HEK293 (cell line): ENCODE results near the gene TMEM41B.

ENCODE experiments used
- CTCF ChIA-PET: fragments of 350-600 bp; formaldehyde crosslinking; extraction: SDS; loops from one replicate; lab custom pipeline; 2021; ENCODE audit warnings: antibody characterized with exemption; lab: Yijun Ruan, JAX
- POLR2A ChIA-PET: fragments of 300-600 bp; formaldehyde crosslinking; extraction: SDS; loops from one replicate; lab custom pipeline; 2020; ENCODE audit warnings: antibody characterized with exemption, inconsistent platforms; lab: Yijun Ruan, JAX
- H3K27ac ChIP-seq: fragments of 200-500 bp; sonication (Bioruptor generic); 2 replicates; pipeline ENCODE4 v1.5.1; 2014; ENCODE audit warnings: low read depth, low read length, control low read depth, inconsistent platforms; ENCODE audit errors: extremely low read depth
- H3K36me3 ChIP-seq, 2 experiments: fragments of 200-500 bp in 1 of 2; sonication (Bioruptor generic) in 1 of 2; 1 replicate in 1 of 2; 2 replicates in 1 of 2; pipeline ENCODE4 v1.5.1; 2014 to 2017; ENCODE audit warnings: inconsistent platforms in 2 of 2, low read length in 2 of 2; ENCODE audit not compliant: control insufficient read depth in 2 of 2, insufficient read depth in 1 of 2
- H3K4me1 ChIP-seq: fragments of 200-500 bp; sonication (Bioruptor generic); 2 replicates; pipeline ENCODE4 v1.5.1; 2014; ENCODE audit warnings: mild to moderate bottlenecking, low read length, inconsistent platforms; ENCODE audit not compliant: control insufficient read depth, insufficient read depth
- H3K4me3 ChIP-seq: 2 replicates; pipeline ENCODE4 v1.5.1; 2011; ENCODE audit warnings: low read depth, mild to moderate bottlenecking, control low read depth, low read length, moderate library complexity
- H3K9me3 ChIP-seq: fragments of 200-500 bp; sonication (Bioruptor generic); 2 replicates; pipeline ENCODE4 v1.5.1; 2014; ENCODE audit warnings: low read depth, low read length, inconsistent platforms; ENCODE audit not compliant: control insufficient read depth, insufficient read depth
- KLF1 ChIP-seq: fragments of 450-650 bp; formaldehyde crosslinking; IDR thresholded peaks from 2 replicates; pipeline ENCODE4 v1.5.1; 2016; ENCODE audit warnings: missing biosample characterization, missing genetic modification characterization
- OSR2 ChIP-seq: fragments of 450-650 bp; formaldehyde crosslinking; IDR thresholded peaks from 2 replicates; pipeline ENCODE4 v1.5.1; 2016; ENCODE audit warnings: missing biosample characterization, missing genetic modification characterization
- PATZ1 ChIP-seq: fragments of 450-650 bp; formaldehyde crosslinking; IDR thresholded peaks from 2 replicates; pipeline ENCODE4 v1.5.1; 2016; ENCODE audit warnings: missing biosample characterization, missing genetic modification characterization
- ZEB2 ChIP-seq: fragments of 450-650 bp; formaldehyde crosslinking; IDR thresholded peaks from 2 replicates; pipeline ENCODE4 v1.5.1; 2016; ENCODE audit warnings: missing biosample characterization, missing genetic modification characterization
- ZFP37 ChIP-seq: fragments of 450-650 bp; formaldehyde crosslinking; IDR thresholded peaks from 2 replicates; pipeline ENCODE4 v1.5.1; 2016; ENCODE audit warnings: missing biosample characterization, missing genetic modification characterization
- ZNF169 ChIP-seq: fragments of 450-650 bp; formaldehyde crosslinking; IDR thresholded peaks from 2 replicates; pipeline ENCODE4 v1.5.1; 2016; ENCODE audit warnings: missing biosample characterization, missing genetic modification characterization
- ZNF174 ChIP-seq: fragments of 450-650 bp; formaldehyde crosslinking; IDR thresholded peaks from 2 replicates; pipeline ENCODE4 v1.5.0; 2017; ENCODE audit warnings: missing biosample characterization, mild to moderate bottlenecking, missing genetic modification characterization
- ZNF239 ChIP-seq: fragments of 450-650 bp; formaldehyde crosslinking; IDR thresholded peaks from 2 replicates; pipeline ENCODE4 v1.5.1; 2016; ENCODE audit warnings: missing biosample characterization, missing genetic modification characterization
- ZNF302 ChIP-seq: fragments of 450-650 bp; formaldehyde crosslinking; IDR thresholded peaks from 2 replicates; pipeline ENCODE4 v1.5.1; 2016; ENCODE audit warnings: missing biosample characterization, missing genetic modification characterization, low read depth
- ZNF311 ChIP-seq: fragments of 450-650 bp; formaldehyde crosslinking; IDR thresholded peaks from 2 replicates; pipeline ENCODE4 v1.5.1; 2017; ENCODE audit warnings: missing biosample characterization, missing genetic modification characterization, borderline replicate concordance
- ZNF416 ChIP-seq: fragments of 450-650 bp; formaldehyde crosslinking; IDR thresholded peaks from 2 replicates; pipeline ENCODE4 v1.5.1; 2016; ENCODE audit warnings: missing biosample characterization, missing genetic modification characterization
- ZNF548 ChIP-seq: fragments of 450-650 bp; formaldehyde crosslinking; IDR thresholded peaks from 2 replicates; pipeline ENCODE4 v1.5.1; 2016; ENCODE audit warnings: missing biosample characterization, missing genetic modification characterization
- ZNF624 ChIP-seq: fragments of 450-650 bp; formaldehyde crosslinking; IDR thresholded peaks from 2 replicates; pipeline ENCODE4 v1.5.1; 2017; ENCODE audit warnings: missing biosample characterization, missing genetic modification characterization
- ZNF654 ChIP-seq: fragments of 450-650 bp; formaldehyde crosslinking; IDR thresholded peaks from 2 replicates; pipeline ENCODE4 v1.5.1; 2016; ENCODE audit warnings: low read depth, missing biosample characterization, missing genetic modification characterization
- TF ChIP-seq, protein P1 (sequence below): fragments of 450-650 bp; formaldehyde crosslinking; IDR thresholded peaks from 2 replicates; pipeline ENCODE4 v1.5.1; 2016; ENCODE audit warnings: missing biosample characterization, missing genetic modification characterization
- TF ChIP-seq, protein P2 (sequence below): fragments of 450-650 bp; formaldehyde crosslinking; IDR thresholded peaks from 2 replicates; pipeline ENCODE4 v1.5.1; 2017; ENCODE audit warnings: missing biosample characterization, missing genetic modification characterization
- TF ChIP-seq, protein P3 (sequence below): fragments of 450-650 bp; formaldehyde crosslinking; IDR thresholded peaks from 2 replicates; pipeline ENCODE4 v1.5.1; 2017; ENCODE audit warnings: missing biosample characterization, missing genetic modification characterization
- TF ChIP-seq, protein P4 (sequence below): fragments of 450-650 bp; formaldehyde crosslinking; IDR thresholded peaks from 2 replicates; pipeline ENCODE4 v1.5.1; 2016; ENCODE audit warnings: missing biosample characterization, missing genetic modification characterization
- TF ChIP-seq, protein P5 (sequence below): fragments of 450-650 bp; formaldehyde crosslinking; optimal IDR thresholded peaks from 2 replicates; pipeline ENCODE3; 2016; ENCODE audit warnings: missing biosample characterization, mild to moderate bottlenecking, missing genetic modification characterization

The TMEM41B gene

DNA sequence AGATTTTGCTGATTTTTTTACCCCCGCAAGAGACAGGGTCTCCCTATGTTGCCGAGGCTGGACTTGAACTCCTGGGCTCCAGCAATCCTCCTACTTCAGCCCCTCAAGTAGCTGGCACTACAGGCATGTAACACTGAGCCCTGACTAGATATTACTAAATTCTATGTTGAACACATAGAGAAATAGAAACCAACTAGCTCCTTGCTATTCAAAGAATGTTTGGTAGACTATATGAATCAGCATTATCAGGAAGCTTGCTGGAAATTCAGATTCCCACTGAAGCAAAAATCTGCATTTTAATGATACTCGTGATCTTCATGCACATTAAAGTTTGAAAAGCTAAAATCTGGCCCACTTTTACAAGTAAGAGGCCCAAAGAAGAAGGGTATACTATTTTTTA lies 11.9 kb downstream of the TMEM41B start:
- ChIA-PET CTCF (interaction anchor here (0.6 to 1.2 kb wide), 3 partner anchors 11 to 1020 kb away, joined by 3 to 6 read pairs (median 3); no protein-coding TSS in a partner anchor), POLR2A (no interaction called here)
- peaks cover 0 to 8% of the 10 kb centered on the region in 2 experiments; a peak in 2 of 3 replicates for H3K36me3 ChIP-seq
- no peak overlapping the region for H3K4me3 ChIP-seq
- no peak overlapping the region for H3K27ac ChIP-seq
- no peaks in the 10 kb centered on the region for H3K9me3 ChIP-seq
- TF ChIP-seq ZEB2 (tag by site-specific recombination) (no peak), ZNF239 (no peak), ZNF654 (tag by site-specific recombination) (no peak), ZNF169 (tag by site-specific recombination) (no peak), KLF1 (tag by site-specific recombination) (no peak), ZNF174 (no peak), ZNF548 (tag by site-specific recombination) (no peak), ZNF311 (tag by site-specific recombination) (no peak), OSR2 (tag by site-specific recombination) (no peak), PATZ1 (tag by site-specific recombination) (no peak), ZFP37 (tag by site-specific recombination) (no peak), ZNF416 (tag by site-specific recombination) (no peak), ZNF302 (no peak), ZNF624 (tag by site-specific recombination) (no peak)
- TF ChIP-seq, protein P1, sequence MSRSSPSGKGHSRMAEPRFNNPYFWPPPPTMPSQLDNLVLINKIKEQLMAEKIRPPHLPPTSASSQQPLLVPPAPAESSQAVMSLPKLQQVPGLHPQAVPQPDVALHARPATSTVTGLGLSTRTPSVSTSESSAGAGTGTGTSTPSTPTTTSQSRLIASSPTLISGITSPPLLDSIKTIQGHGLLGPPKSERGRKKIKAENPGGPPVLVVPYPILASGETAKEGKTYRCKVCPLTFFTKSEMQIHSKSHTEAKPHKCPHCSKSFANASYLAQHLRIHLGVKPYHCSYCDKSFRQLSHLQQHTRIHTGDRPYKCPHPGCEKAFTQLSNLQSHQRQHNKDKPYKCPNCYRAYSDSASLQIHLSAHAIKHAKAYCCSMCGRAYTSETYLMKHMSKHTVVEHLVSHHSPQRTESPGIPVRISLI (tag by site-specific recombination) = no peak
- TF ChIP-seq, protein P2, sequence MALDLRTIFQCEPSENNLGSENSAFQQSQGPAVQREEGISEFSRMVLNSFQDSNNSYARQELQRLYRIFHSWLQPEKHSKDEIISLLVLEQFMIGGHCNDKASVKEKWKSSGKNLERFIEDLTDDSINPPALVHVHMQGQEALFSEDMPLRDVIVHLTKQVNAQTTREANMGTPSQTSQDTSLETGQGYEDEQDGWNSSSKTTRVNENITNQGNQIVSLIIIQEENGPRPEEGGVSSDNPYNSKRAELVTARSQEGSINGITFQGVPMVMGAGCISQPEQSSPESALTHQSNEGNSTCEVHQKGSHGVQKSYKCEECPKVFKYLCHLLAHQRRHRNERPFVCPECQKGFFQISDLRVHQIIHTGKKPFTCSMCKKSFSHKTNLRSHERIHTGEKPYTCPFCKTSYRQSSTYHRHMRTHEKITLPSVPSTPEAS = no peak
- TF ChIP-seq, protein P3, sequence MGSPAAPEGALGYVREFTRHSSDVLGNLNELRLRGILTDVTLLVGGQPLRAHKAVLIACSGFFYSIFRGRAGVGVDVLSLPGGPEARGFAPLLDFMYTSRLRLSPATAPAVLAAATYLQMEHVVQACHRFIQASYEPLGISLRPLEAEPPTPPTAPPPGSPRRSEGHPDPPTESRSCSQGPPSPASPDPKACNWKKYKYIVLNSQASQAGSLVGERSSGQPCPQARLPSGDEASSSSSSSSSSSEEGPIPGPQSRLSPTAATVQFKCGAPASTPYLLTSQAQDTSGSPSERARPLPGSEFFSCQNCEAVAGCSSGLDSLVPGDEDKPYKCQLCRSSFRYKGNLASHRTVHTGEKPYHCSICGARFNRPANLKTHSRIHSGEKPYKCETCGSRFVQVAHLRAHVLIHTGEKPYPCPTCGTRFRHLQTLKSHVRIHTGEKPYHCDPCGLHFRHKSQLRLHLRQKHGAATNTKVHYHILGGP = no peak
- TF ChIP-seq, protein P4, sequence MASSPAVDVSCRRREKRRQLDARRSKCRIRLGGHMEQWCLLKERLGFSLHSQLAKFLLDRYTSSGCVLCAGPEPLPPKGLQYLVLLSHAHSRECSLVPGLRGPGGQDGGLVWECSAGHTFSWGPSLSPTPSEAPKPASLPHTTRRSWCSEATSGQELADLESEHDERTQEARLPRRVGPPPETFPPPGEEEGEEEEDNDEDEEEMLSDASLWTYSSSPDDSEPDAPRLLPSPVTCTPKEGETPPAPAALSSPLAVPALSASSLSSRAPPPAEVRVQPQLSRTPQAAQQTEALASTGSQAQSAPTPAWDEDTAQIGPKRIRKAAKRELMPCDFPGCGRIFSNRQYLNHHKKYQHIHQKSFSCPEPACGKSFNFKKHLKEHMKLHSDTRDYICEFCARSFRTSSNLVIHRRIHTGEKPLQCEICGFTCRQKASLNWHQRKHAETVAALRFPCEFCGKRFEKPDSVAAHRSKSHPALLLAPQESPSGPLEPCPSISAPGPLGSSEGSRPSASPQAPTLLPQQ (tag by site-specific recombination) = no peak
- TF ChIP-seq, protein P5, sequence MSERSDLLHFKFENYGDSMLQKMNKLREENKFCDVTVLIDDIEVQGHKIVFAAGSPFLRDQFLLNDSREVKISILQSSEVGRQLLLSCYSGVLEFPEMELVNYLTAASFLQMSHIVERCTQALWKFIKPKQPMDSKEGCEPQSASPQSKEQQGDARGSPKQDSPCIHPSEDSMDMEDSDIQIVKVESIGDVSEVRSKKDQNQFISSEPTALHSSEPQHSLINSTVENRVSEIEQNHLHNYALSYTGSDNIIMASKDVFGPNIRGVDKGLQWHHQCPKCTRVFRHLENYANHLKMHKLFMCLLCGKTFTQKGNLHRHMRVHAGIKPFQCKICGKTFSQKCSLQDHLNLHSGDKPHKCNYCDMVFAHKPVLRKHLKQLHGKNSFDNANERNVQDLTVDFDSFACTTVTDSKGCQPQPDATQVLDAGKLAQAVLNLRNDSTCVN (tag by site-specific recombination) = no peak
- TF ChIP-seq, all 188 proteins: peak for 0
- H3K4me1 ChIP-seq = no peaks in the 10 kb centered on the region
